Astrocyte (in vitro differentiated cells and primary cell): ENCODE results near the gene FBXO48. TPM values are rescaled to one million over a fixed set of nuclear protein-coding genes. Genes with fewer than 3 reads are reported as not detected.

Experiments used
- DNase-seq: peaks from one replicate; pipeline ENCODE4 v3.0.0-alpha.2; 2010; ENCODE audit warnings: low read depth
- FAIRE-seq: peaks from 2 replicates; lab custom pipeline; 2011; peaks lifted over from hg19 to GRCh38; lab: Jason Lieb, UNC
- H2AFZ ChIP-seq: 2 replicates; pipeline ENCODE4 v1.6.0; 2012; ENCODE audit warnings: low read depth, low read length, inconsistent platforms
- H3K27ac ChIP-seq: 2 replicates; pipeline ENCODE4 v1.5.1; 2011; ENCODE audit warnings: low read depth, low read length, inconsistent platforms
- H3K27me3 ChIP-seq: 2 replicates; pipeline ENCODE4 v1.6.0; 2011; ENCODE audit warnings: low read length, inconsistent platforms; ENCODE audit not compliant: insufficient read depth
- H3K36me3 ChIP-seq: 2 replicates; pipeline ENCODE4 v1.5.1; 2011; ENCODE audit warnings: low read length, inconsistent platforms; ENCODE audit not compliant: insufficient read depth
- H3K4me1 ChIP-seq: 2 replicates; pipeline ENCODE4 v1.5.1; 2011; ENCODE audit warnings: low read length, inconsistent platforms; ENCODE audit not compliant: insufficient read depth
- H3K4me2 ChIP-seq: 2 replicates; pipeline ENCODE4 v1.6.0; 2012; ENCODE audit warnings: low read length, inconsistent platforms
- H3K4me3 ChIP-seq: 2 replicates; pipeline ENCODE4 v1.5.1; 2011; ENCODE audit warnings: low read depth, mild to moderate bottlenecking, low read length, inconsistent platforms; ENCODE audit not compliant: insufficient read depth
- H3K79me2 ChIP-seq: 2 replicates; pipeline ENCODE4 v1.6.0; 2012; ENCODE audit warnings: mild to moderate bottlenecking, low read length, inconsistent platforms; ENCODE audit not compliant: insufficient read depth
- H3K9ac ChIP-seq: 2 replicates; pipeline ENCODE4 v1.6.0; 2012; ENCODE audit warnings: mild to moderate bottlenecking, low read length, inconsistent platforms
- H3K9me3 ChIP-seq: 2 replicates; pipeline ENCODE4 v1.5.1; 2012; ENCODE audit warnings: low read depth, mild to moderate bottlenecking, low read length, inconsistent platforms; ENCODE audit not compliant: insufficient read depth
- H4K20me1 ChIP-seq: 2 replicates; pipeline ENCODE4 v1.6.0; 2012; ENCODE audit warnings: low read length, inconsistent platforms; ENCODE audit not compliant: insufficient read depth
- H3K27ac Mint-ChIP-seq: one replicate; pipeline ENCODE4 v1.8.0; 2021; ENCODE audit warnings: mild to moderate bottlenecking, mixed read lengths; ENCODE audit not compliant: unreplicated experiment
- H3K27me3 Mint-ChIP-seq: one replicate; pipeline ENCODE4 v1.8.0; 2021; ENCODE audit warnings: low read depth, mixed read lengths; ENCODE audit not compliant: unreplicated experiment
- H3K36me3 Mint-ChIP-seq: one replicate; pipeline ENCODE4 v1.8.0; 2021; ENCODE audit warnings: low read depth, mixed read lengths; ENCODE audit not compliant: unreplicated experiment
- H3K4me1 Mint-ChIP-seq: one replicate; pipeline ENCODE4 v1.8.0; 2021; ENCODE audit warnings: low read depth, mixed read lengths; ENCODE audit not compliant: unreplicated experiment
- H3K4me3 Mint-ChIP-seq: one replicate; pipeline ENCODE4 v1.8.0; 2021; ENCODE audit warnings: mild to moderate bottlenecking, moderate library complexity, mixed read lengths; ENCODE audit not compliant: unreplicated experiment
- H3K9me3 Mint-ChIP-seq: one replicate; pipeline ENCODE4 v1.8.0; 2021; ENCODE audit warnings: mild to moderate bottlenecking, mixed read lengths; ENCODE audit not compliant: unreplicated experiment
- EZH2 ChIP-seq: IDR thresholded peaks from 2 replicates; pipeline ENCODE4 v1.6.1; 2012; ENCODE audit warnings: mild to moderate bottlenecking, low read length, inconsistent platforms; ENCODE audit not compliant: insufficient read depth
- total RNA-seq: library from RNA; stranded (reverse); gene quantifications from 2 replicates; pipeline ENCODE4 v1.2.1, GENCODE V29; 2021
- TF ChIP-seq, protein P1 (sequence below): IDR thresholded peaks from 2 replicates; pipeline ENCODE4 v1.5.1; 2011; ENCODE audit warnings: low read depth, mild to moderate bottlenecking, inconsistent platforms, low read length, moderate library complexity; ENCODE audit not compliant: insufficient read depth

Gene FBXO48
- total RNA-seq, 1 donor from 2014 or later, result 0.54 TPM

GRCh38 chr2:68463287-68463877 is 3.7 kb downstream of the FBXO48 start:
- H3K79me2 ChIP-seq, result peaks cover 3% of the 10 kb centered on the region
- H3K27me3 ChIP-seq, result no peaks in the 10 kb centered on the region
- H3K36me3 ChIP-seq, result no peaks in the 10 kb centered on the region
- no peak overlapping the region for H2AFZ ChIP-seq
- DNase-seq (peak; percentile 31), FAIRE-seq (no peak)
- H3K9me3 ChIP-seq, result no peaks in the 10 kb centered on the region
- no peak for TF ChIP-seq EZH2
- TF ChIP-seq, protein P1, sequence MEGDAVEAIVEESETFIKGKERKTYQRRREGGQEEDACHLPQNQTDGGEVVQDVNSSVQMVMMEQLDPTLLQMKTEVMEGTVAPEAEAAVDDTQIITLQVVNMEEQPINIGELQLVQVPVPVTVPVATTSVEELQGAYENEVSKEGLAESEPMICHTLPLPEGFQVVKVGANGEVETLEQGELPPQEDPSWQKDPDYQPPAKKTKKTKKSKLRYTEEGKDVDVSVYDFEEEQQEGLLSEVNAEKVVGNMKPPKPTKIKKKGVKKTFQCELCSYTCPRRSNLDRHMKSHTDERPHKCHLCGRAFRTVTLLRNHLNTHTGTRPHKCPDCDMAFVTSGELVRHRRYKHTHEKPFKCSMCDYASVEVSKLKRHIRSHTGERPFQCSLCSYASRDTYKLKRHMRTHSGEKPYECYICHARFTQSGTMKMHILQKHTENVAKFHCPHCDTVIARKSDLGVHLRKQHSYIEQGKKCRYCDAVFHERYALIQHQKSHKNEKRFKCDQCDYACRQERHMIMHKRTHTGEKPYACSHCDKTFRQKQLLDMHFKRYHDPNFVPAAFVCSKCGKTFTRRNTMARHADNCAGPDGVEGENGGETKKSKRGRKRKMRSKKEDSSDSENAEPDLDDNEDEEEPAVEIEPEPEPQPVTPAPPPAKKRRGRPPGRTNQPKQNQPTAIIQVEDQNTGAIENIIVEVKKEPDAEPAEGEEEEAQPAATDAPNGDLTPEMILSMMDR, result peak; percentile 79
- H3K4me2 ChIP-seq, result no peak overlapping the region
- H3K27ac ChIP-seq, result no peak overlapping the region
- Mint-ChIP-seq H3K27me3 (no peaks in the 10 kb centered on the region), H3K4me1 (peaks cover 6% of the 10 kb centered on the region), H3K27ac (no peak overlapping the region), H3K4me3 (no peak overlapping the region), H3K36me3 (no peaks in the 10 kb centered on the region), H3K9me3 (no peaks in the 10 kb centered on the region)
- no peak overlapping the region for H3K4me3 ChIP-seq
- no peaks in the 10 kb centered on the region for H4K20me1 ChIP-seq
- H3K4me1 ChIP-seq, result peaks cover 11% of the 10 kb centered on the region
- H3K9ac ChIP-seq, result no peak overlapping the region

DNA sequence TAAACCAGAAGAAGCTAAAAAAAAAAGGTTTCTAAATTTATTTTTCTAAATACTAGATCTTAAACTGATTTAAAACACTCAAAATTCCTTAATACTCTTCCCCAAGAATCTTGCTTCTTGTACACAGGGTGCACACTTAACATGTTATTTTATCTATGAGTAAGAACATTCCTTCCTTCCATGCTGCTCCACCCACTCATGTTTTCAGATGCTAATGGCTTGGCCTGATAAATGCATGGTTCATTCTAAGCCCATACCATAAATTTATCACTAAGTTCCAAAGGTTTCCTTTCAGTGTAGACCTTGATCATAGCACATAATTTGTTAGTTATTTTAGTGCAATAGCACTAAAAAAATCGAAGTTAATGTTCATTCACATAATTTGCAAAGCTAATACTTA is 8.1 kb downstream of the FBXO48 start:
- TF ChIP-seq EZH2, result no peak
- TF ChIP-seq, protein P1, result no peak
- peaks cover 5% of the 10 kb centered on the region for H3K4me1 Mint-ChIP-seq
- no peak overlapping the region for H3K4me3 ChIP-seq
- no peaks in the 10 kb centered on the region for H3K9me3 Mint-ChIP-seq
- peak overlapping the region; percentile 48 for H3K4me2 ChIP-seq
- H4K20me1 ChIP-seq, result no peaks in the 10 kb centered on the region
- no peak overlapping the region for H3K4me3 Mint-ChIP-seq
- H3K27ac Mint-ChIP-seq, result no peak overlapping the region
- H3K36me3 ChIP-seq, result no peaks in the 10 kb centered on the region
- peak; percentile 66 for DNase-seq
- peaks cover 4% of the 10 kb centered on the region for H3K4me1 ChIP-seq
- H3K27me3 Mint-ChIP-seq, result no peaks in the 10 kb centered on the region
- no peak overlapping the region for H3K9ac ChIP-seq
- H2AFZ ChIP-seq, result no peak overlapping the region
- no peak for FAIRE-seq
- no peaks in the 10 kb centered on the region for H3K79me2 ChIP-seq
- H3K9me3 ChIP-seq, result no peaks in the 10 kb centered on the region
- no peaks in the 10 kb centered on the region for H3K36me3 Mint-ChIP-seq
- no peak overlapping the region for H3K27ac ChIP-seq
- no peaks in the 10 kb centered on the region for H3K27me3 ChIP-seq

DNA sequence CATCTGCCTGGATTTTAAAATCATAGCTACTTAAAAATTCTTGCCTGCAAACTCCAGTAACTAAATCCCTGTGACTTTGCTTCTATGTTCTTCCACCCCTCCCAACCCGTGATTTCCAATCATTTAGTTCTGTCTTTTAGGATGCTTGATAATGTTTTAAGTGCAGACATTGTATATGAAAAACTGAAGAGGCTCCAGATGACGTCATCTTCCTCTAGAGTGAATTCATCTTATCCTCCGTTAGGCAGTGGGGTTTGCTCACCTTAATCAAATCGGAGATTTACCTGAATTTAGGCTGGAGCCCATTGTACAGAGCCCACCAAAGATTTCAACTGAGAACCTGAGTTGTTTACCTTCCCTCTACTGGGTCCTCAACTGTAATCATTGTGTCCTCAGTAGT is 10.9 kb downstream of the FBXO48 start:
- Histone ChIP-seq H3K36me3 (no peaks in the 10 kb centered on the region), H3K9ac (no peak overlapping the region), H3K4me3 (no peak overlapping the region), H3K9me3 (no peaks in the 10 kb centered on the region), H3K4me1 (peaks cover 4% of the 10 kb centered on the region), H2AFZ (no peak overlapping the region), H3K27ac (no peak overlapping the region), H3K79me2 (no peaks in the 10 kb centered on the region), H3K4me2 (no peak overlapping the region), H4K20me1 (no peaks in the 10 kb centered on the region), H3K27me3 (no peaks in the 10 kb centered on the region)
- Mint-ChIP-seq H3K4me1 (peaks cover 5% of the 10 kb centered on the region), H3K4me3 (no peak overlapping the region), H3K27me3 (no peaks in the 10 kb centered on the region), H3K36me3 (no peaks in the 10 kb centered on the region), H3K27ac (no peak overlapping the region), H3K9me3 (no peaks in the 10 kb centered on the region)
- no peak for TF ChIP-seq EZH2
- TF ChIP-seq, protein P1, result no peak
- no peak for DNase-seq
- no peak for FAIRE-seq
